A673 (cell line): ENCODE results near the gene HINT3. TPM values are rescaled to one million over a fixed set of nuclear protein-coding genes. Genes with fewer than 3 reads are reported as not detected.

Source experiments
- BruUV-seq: library from RNA; stranded (reverse); fragments of 400-500 nt; replicated peaks from 2 replicates; lab custom pipeline; 2021; lab: Mats Ljungman, UMichigan
- CTCF ChIA-PET: fragments of 300-600 bp; sonication (Branson Sonifier 250); formaldehyde crosslinking; loops from one replicate; lab custom pipeline; 2022; ENCODE audit warnings: antibody characterized with exemption; lab: Charles Lee
- POLR2A ChIA-PET: fragments of 300-600 bp; sonication (Branson Sonifier 250); formaldehyde crosslinking; loops from one replicate; lab custom pipeline; 2022; ENCODE audit warnings: antibody characterized with exemption; ENCODE audit not compliant: low non-redundant PET; lab: Charles Lee
- DNase-seq: peaks from one replicate; pipeline ENCODE4 v3.0.0-alpha.2; 2015; ENCODE audit warnings: low spot score
- H3K27ac ChIP-seq: fragments of 200-600 bp; sonication (generic); 2 replicates; pipeline ENCODE4 v1.5.1; 2016; ENCODE audit warnings: mixed run types, low read depth, mild to moderate bottlenecking, mixed read lengths, antibody characterized with exemption, low read length; ENCODE audit not compliant: poor library complexity, severe bottlenecking
- H3K27me3 ChIP-seq: fragments of 200-600 bp; sonication (generic); replicated peaks from 2 replicates; pipeline ENCODE4 v1.6.1; 2017; ENCODE audit warnings: mixed run types, low read depth, mild to moderate bottlenecking, mixed read lengths, antibody characterized with exemption, low read length; ENCODE audit not compliant: insufficient read depth, poor library complexity
- H3K36me3 ChIP-seq: fragments of 200-600 bp; sonication (generic); 2 replicates; pipeline ENCODE4 v1.6.1; 2016; ENCODE audit warnings: mixed run types, mild to moderate bottlenecking, mixed read lengths, antibody characterized with exemption, low read length; ENCODE audit not compliant: insufficient read depth, poor library complexity, severe bottlenecking
- H3K4me1 ChIP-seq: fragments of 200-600 bp; sonication (generic); 2 replicates; pipeline ENCODE4 v1.6.1; 2017; ENCODE audit warnings: mixed run types, mild to moderate bottlenecking, mixed read lengths, antibody characterized with exemption, low read length; ENCODE audit not compliant: insufficient read depth, poor library complexity, severe bottlenecking
- H3K4me3 ChIP-seq: fragments of 200-600 bp; sonication (generic); 2 replicates; pipeline ENCODE4 v1.5.1; 2016; ENCODE audit warnings: low read depth, mixed run types, mild to moderate bottlenecking, mixed read lengths, low read length; ENCODE audit not compliant: poor library complexity, severe bottlenecking
- H3K9me3 ChIP-seq: fragments of 200-600 bp; sonication (generic); 2 replicates; pipeline ENCODE4 v1.6.1; 2016; ENCODE audit warnings: mixed run types, low read depth, mild to moderate bottlenecking, mixed read lengths, antibody characterized with exemption, low read length; ENCODE audit not compliant: poor library complexity, severe bottlenecking
- CTCF ChIP-seq: fragments of 300-800, 200-600 bp; sonication (generic); conservative IDR thresholded peaks from 2 replicates; pipeline ENCODE4 v1.5.1; 2017; ENCODE audit warnings: low read depth, mild to moderate bottlenecking, antibody characterized with exemption, low read length, moderate library complexity, mixed read lengths
- EZH2 ChIP-seq: fragments of 200-600 bp; sonication (generic); IDR thresholded peaks from 2 replicates; pipeline ENCODE4 v1.6.1; 2017; ENCODE audit warnings: borderline replicate concordance, low read depth, mild to moderate bottlenecking, mixed read lengths, antibody characterized with exemption, low read length; ENCODE audit not compliant: poor library complexity, severe bottlenecking
- intact Hi-C: fragments of 100-400 bp; cut with micrococcal nuclease; formaldehyde crosslinking; loops from one replicate; pipeline ENCODE4 v1.10.0; 2022; ENCODE audit not compliant: unreplicated experiment
- total RNA-seq: library from RNA; stranded (reverse); gene quantifications from 2 replicates; pipeline ENCODE4 v1.2.3, GENCODE V29; 2021

The HINT3 gene
- total RNA-seq, 1 experiment from 2014 or later: 15.8 TPM

- peak overlapping the region; percentile 51 for H3K27ac ChIP-seq
- BruUV-seq: no TSS peak
- H3K27me3 ChIP-seq: no peaks in the 10 kb centered on the region
- no peak for TF ChIP-seq EZH2
- H3K4me1 ChIP-seq: peaks cover 15% of the 10 kb centered on the region
- ChIA-PET CTCF (interaction anchor here (0.7 kb wide), 1 partner anchor 37 kb away, joined by 4 read pairs; the partner anchor contains the start of gene HINT3), POLR2A (interaction anchor here (0.6 kb wide), 1 partner anchor 125 kb away, joined by 4 read pairs; no protein-coding TSS in a partner anchor)
- H3K9me3 ChIP-seq: no peaks in the 10 kb centered on the region
- peak overlapping the region; percentile 8 for H3K4me3 ChIP-seq
- DNase-seq: peak; percentile 62
- no peaks in the 10 kb centered on the region for H3K36me3 ChIP-seq
- intact Hi-C loops: no loop called here
These were observed 37.6 kb upstream of the HINT3 start for GRCh38 chr6:125918681-125919566.

- POLR2A ChIA-PET: interaction anchor here (0.6 kb wide), 1 partner anchor 125 kb away, joined by 4 read pairs; no protein-coding TSS in a partner anchor
- Histone ChIP-seq H3K9me3 (no peaks in the 10 kb centered on the region), H3K4me3 (no peak overlapping the region), H3K27me3 (no peaks in the 10 kb centered on the region), H3K4me1 (peaks cover 12% of the 10 kb centered on the region), H3K36me3 (no peaks in the 10 kb centered on the region), H3K27ac (no peak overlapping the region)
- intact Hi-C loops: no loop called here
- TF ChIP-seq EZH2: no peak
- no peak for TF ChIP-seq CTCF
- BruUV-seq: TSS peak; percentile 71
- CTCF ChIA-PET: no interaction called here
- DNase-seq: no peak
These were observed 37.0 kb upstream of the HINT3 start for GRCh38 chr6:125919618-125920017.

- CTCF ChIA-PET: no interaction called here
- intact Hi-C loops: no loop called here
- TF ChIP-seq EZH2 (no peak), CTCF (no peak)
- H3K27me3 ChIP-seq: no peaks in the 10 kb centered on the region
- no peaks in the 10 kb centered on the region for H3K9me3 ChIP-seq
- no peaks in the 10 kb centered on the region for H3K36me3 ChIP-seq
- peaks cover 11% of the 10 kb centered on the region for H3K4me1 ChIP-seq
- POLR2A ChIA-PET: no interaction called here
- no TSS peak for BruUV-seq
- DNase-seq: no peak
- no peak overlapping the region for H3K27ac ChIP-seq
- H3K4me3 ChIP-seq: no peak overlapping the region
These were observed 34.2 kb upstream of the HINT3 start for GRCh38 chr6:125922322-125922860.
